Stomach (tissue), 4 donors: ENCODE data around the gene CLSTN2.

ENCODE experiments used
- EP300 ChIP-seq: sonication (generic); formaldehyde crosslinking; IDR thresholded peaks from one replicate; pipeline ENCODE4 v1.6.1; 2017; ENCODE audit warnings: antibody characterized with exemption
- POLR2A ChIP-seq, 4 donors: fragments of 450-650 bp; IDR thresholded peaks; one replicate each; pipeline ENCODE4 v1.6.1; 2016; ENCODE audit warnings: antibody characterized with exemption in 4 of 4, control low read depth in 2 of 4, mild to moderate bottlenecking in 1 of 4, moderate library complexity in 1 of 4
- POLR2AphosphoS5 ChIP-seq, 3 donors: sonication (generic); formaldehyde crosslinking; IDR thresholded peaks; one replicate each; pipeline ENCODE4 v1.6.1; 2016; ENCODE audit warnings: antibody characterized with exemption in 3 of 3
- TF ChIP-seq, protein P1 (sequence below), 7 experiments: fragments of 450-650 bp in 4 of 7; fragments of 200-600 bp in 3 of 7; sonication (generic) in 3 of 7; IDR thresholded peaks; one replicate each; pipeline ENCODE4 v1.5.1; 2016 to 2019; ENCODE audit warnings: antibody characterized with exemption in 7 of 7, control low read depth in 2 of 7, mild to moderate bottlenecking in 1 of 7

- TF ChIP-seq, protein P1, sequence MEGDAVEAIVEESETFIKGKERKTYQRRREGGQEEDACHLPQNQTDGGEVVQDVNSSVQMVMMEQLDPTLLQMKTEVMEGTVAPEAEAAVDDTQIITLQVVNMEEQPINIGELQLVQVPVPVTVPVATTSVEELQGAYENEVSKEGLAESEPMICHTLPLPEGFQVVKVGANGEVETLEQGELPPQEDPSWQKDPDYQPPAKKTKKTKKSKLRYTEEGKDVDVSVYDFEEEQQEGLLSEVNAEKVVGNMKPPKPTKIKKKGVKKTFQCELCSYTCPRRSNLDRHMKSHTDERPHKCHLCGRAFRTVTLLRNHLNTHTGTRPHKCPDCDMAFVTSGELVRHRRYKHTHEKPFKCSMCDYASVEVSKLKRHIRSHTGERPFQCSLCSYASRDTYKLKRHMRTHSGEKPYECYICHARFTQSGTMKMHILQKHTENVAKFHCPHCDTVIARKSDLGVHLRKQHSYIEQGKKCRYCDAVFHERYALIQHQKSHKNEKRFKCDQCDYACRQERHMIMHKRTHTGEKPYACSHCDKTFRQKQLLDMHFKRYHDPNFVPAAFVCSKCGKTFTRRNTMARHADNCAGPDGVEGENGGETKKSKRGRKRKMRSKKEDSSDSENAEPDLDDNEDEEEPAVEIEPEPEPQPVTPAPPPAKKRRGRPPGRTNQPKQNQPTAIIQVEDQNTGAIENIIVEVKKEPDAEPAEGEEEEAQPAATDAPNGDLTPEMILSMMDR (IDR thresholded peaks at IDR 0.05): no peak
- TF ChIP-seq POLR2A (IDR thresholded peaks at IDR 0.05) (no peak), EP300 (no peak), POLR2AphosphoS5 (IDR thresholded peaks at IDR 0.05) (no peak)
These were observed 471.7 kb downstream of the CLSTN2 start for GRCh38 chr3:140406655-140407054.
